HG02973 (cell line): ENCODE results near the gene SCRN1.

Experiments used
- ATAC-seq: cut with Tn5 transposase; IDR thresholded peaks from one replicate; pipeline ENCODE4 v1.9.1; 2021; ENCODE audit warnings: moderate library complexity; ENCODE audit not compliant: unreplicated experiment

SCRN1 gene

DNA sequence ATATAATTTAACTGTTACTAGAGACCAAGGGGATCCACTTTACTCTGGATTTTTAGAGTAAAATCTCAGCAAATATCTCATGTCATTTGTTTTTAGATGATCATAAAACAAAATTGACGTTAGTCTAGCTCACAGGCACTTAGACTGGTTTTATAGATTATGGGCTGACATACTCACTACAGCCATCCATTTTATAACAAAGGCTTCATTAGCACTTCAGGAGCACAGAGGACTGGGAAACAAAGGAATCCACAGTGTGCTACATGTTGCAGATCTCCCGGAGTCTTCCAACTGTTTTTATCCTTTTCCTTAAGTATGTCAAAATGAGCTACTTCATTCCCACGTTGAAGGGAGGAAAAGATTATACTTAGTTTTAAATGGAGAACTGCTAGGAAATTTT is 15.9 kb upstream of the SCRN1 start:
- ATAC-seq: no peak

DNA sequence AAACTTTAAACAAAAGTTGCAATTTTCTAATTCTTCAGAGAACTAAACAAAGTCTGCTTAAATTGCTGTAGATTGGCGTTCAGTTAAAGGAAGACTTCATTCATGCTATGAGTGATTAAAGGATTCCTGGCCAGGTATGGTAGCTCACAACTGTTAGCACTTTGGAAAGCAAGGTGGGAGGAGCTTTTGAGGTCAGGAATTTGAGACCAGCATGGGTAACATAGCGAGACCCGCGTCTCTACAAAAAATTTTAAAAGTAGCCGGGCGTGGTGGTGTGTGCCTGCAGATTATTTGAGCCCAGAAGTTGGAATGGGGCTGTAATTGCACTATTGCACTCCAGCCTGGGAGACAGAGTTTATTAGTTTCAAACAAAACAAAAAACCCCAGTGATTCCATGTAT is 13.5 kb upstream of the SCRN1 start:
- ATAC-seq: no peak

DNA sequence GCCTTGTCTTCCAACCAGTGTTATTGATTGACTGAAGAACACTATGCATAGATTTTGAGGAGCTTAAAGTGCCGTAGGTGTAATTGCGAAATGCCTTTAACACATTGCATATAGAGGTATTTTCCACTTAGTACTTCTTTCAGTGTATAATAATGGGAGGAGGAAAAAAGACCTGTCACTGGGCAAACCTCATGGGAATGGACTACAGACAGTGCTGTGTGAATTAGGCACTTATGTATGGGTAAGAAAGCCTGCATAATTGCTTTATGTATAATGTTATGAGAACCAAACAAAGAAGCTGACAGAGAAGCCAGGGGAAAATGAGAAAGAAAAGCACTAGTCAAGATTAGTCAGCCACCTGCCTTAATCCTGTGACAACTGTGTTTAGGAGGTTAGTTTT is 12.4 kb upstream of the SCRN1 start:
- no peak for ATAC-seq

DNA sequence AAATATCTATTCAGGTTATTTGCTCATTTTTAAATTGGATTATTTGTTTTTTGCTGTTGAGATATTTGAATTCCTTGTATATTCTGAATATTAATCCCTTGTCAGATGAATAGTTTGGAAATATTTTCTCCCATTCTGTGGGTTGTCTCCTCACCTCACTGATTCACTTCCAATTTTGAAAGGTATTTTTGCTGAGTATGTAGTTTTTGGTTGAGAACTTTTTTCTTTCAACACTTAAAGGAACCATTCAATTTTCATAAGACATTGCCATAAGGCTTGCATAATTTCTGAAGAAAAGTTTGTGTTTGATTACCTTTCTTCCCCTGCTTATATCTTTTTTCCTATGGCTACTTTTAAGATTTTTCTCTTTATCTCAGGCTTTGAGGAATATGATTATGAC is 8.9 kb upstream of the SCRN1 start:
- no peak for ATAC-seq

DNA sequence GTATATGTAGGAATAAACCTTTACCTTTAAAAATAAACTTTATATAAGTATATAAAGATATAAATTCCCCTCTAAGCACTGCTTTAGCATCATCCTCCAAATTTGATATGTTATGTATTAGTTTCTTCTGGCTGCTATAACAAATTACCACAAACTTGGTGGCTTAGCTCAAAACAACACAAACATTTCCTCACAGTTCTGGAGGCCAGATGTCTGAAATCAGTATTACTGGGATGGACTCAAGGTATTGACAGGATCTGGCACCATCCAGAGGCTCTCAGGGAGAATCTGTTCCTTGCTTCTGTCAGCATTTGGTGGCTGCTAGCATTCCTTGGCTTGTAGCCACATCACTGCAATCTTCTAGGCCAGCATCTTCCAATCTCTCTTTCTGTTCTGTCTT is 6.7 kb upstream of the SCRN1 start:
- ATAC-seq: no peak

DNA sequence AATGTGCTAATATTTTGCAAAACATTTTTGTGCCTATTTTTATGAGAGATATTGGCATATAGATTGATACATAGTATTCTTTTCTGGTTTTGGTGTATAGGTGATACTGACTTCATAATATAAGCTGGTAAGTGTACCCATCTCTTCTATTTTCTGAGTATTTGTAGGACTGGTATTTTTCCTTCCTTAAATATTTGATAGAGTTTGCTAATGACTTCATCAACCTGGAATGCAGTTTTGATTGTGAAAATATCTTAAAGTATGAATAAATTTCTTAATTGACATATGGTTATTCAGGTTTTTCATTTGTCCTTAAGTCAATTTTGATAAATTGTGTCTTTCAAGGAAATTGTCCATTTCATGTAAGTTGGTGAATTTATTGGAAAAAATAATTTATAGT is 6.1 kb upstream of the SCRN1 start:
- ATAC-seq: no peak

DNA sequence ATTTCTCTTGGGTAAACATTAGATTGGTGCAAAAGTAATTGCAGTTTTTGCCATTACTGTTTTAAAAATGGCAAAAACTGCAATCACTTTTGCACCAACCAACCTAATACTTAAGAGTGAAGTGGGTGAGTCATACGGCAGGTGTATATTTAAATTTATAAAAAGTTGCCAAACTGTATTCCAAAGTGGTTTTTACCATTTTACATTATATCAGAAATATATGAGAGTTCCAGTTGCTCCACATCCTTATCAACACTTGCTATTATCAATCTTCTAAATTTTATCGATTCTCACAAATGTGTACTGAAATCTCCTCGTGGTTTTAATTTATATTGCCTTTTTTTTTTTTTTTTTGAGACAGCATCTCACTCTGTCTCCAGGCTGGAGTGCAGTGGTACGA is 3.5 kb upstream of the SCRN1 start:
- no peak for ATAC-seq

DNA sequence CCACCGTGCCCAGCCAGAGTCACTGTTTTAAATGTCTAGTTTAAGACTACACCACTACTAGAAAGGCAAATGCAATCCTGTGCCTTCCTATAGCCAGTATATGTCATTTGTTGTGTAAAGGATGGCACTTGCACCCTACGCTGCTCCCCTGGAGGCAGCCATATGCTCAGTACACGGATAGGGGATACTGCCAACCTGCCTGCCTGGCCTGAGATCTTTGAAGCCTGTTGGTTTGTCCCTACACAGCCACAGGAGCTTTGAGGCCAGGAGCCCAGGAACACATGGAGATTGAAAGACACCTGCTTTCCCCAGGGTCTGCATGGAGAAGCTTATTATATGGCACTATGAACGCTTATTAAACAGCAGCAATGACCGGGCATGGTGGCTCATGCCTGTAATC is 2.3 kb upstream of the SCRN1 start:
- ATAC-seq: no peak

DNA sequence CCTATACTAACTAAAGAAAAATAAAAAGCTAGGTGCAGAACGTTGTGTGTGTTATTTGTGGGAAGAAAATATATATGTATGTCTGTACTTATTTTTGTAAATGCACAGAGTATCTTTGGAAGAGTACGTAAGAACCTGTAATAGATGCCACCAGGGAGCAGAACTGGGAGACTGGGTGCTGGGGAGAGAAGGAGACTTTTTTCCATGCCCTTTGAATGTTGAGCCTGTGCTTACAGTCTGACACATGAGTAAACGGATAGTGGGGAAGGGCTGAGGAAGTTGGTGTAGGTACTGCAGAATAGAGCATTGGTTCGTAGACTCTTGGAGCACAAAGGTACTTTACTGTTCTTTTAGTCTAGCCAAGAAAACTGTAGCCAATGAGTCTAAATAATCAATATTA is 1.3 kb upstream of the SCRN1 start:
- ATAC-seq: no peak

DNA sequence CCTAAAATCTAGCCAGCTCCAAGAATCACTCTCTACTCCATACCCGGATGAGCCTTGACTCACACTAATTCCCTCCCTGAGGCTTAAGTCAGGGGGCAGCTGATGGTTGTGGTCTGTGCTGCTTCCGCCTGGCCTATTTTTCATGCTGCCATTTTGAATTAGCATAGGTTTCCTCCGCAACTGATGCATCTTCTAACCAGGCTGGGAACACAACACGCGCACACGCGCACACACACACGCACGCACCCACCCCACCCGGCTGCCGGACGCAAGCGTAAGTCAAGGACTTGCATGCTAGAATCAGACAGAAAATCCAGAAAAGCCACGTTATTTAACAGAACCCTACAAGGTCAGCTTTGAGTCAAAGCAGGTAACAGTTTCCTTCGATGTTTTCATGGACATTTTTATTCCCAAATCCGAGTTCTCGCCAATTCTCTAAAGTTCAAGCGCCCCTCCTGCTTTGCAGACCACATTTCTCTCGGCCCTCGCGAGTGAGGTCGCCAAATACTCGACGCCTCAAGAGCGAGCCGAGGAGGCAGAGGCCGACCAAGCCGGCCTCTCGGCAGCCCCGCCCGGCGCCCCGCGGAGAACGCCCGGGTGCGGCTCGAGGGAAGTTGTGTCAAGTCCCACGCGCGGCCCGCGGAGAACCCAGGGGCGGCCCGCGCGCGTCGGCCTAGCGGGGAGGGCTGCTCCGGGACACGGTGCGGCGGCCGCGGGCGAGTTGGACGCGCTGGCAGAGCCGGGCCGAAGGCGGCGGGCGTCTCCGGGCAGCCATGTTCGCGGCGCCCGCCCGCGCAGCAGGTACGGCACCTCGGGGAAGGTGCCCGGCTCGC is 961 bp downstream of the SCRN1 start:
- ATAC-seq: peak; percentile 22

DNA sequence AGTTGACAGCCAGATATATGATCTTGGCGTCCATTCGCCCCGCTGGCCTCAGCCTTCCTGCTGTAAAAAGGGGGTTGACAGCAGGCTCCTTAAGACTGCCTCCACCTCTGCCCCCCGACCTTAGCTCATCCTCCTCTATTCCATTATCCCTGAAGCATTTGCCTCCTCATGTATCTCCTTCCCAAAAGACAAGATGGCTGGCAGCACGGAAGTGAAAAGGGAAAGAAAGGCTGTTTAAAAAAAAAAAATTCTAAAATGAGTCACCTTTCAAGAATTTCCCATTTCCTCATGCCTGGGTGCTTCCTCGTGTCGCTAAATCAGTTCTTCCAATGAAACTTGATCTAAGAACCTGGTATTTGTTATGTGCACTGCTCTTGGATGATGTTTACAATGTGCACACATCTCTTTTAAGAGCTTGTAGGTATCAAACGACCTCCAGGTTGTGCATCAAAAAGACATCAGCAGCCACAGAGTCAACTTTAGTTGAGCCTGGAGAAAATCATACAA is 1.7 kb downstream of the SCRN1 start:
- ATAC-seq: no peak

DNA sequence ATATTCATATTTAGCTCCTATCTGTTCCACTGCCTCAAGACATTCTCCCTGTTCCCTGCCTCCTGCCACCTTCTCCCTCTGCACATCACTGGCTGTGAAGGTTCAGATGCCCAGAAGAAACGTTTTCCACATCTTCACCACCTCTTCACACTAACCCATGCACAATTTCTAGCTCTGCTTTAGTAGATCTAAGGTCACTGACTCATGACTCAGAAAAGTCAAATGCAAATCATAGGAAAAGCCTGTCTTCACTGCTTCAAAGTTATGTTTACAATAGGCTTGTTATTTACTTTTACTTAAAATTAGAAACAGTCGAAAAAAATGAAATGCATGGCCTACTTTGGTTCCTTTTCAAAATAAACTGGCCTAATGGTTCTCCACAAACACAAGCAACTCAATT is 2.5 kb downstream of the SCRN1 start:
- ATAC-seq: no peak

DNA sequence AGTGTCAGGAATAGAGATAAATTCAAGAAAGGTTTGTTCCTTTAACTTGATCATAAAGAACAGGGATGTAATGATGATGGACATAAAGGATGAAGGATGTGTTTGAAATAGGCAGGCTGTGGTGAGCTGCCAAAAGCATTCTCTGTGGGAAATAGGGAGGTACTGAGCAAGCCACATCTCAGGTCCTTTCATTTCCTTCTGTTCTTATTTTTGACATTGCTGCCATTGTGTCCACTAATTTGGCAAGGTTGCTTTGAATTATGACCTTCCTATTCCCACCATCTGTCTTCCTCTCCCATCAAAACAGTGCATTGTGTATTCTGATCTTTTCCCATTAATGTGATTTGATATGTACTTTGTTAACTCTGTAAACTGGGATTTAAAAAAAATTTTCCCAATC is 9.4 kb downstream of the SCRN1 start:
- ATAC-seq: no peak

DNA sequence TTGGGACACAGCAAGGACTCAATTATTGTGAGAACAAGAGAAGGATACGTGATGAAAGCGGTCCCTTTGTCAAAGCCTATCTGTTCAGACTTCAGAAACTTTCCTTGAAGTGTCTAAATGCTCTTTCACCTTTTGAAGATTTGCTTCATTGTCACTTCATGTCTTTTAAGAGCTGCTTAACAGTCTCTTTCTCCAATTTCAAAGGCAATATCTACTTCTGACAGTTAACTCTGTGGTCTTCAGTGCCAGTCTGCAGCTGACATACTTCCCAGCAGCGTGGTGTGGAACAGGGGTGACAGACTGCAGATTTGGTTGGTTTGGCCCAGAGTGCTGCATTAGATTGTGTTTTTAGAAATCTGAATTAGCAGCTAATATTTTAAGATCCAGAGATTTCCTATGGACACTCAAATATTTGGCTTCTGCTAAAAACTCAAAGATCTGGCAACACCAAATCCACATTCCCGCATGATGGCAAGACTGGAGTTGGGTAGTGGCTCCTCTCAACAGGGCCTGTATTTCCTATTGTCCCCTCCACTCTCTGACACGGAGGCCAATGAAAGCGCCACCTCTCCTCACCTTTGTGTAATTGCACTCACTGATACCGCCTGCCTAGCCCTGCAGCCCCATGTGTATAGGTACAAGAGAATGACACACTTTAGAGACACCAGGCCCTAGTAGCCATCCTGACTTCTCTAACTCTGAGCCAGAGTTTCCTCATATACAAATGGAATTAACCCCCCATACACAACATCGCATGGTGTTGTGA is 11.5 kb downstream of the SCRN1 start:
- no peak for ATAC-seq

DNA sequence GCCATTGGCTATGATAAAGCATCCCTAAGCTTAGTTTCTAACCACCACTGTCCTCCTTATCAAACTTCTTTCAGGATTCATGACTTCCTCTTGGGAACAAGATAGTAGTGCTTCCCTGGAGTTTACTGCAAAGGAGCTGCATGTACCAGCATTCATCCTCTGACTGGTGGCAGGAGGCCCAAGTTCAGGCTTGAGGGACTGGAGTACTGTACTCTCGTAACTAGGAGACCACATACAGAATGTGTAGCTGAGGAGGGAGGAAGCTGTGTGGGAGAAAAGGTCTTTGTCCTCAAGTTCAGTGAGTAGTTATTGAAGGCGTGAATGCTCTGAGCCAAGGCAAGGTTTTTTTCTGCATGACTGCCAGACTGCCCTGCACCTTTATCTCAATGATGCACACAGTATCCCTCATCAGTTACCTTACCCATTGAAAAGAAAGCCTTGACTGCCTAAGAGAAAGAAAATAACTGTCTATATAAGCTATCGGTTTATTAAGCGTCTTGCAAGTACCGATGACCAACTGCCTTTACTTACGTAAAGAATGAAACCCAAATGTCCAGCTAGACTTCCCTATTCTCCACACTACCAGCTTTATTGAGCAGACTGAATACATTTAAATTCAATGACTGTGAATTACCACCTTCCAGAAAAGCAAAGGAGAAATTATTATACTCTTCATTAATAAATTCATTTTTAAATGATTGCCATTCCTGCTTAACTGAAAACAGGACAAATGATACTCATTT is 12.8 kb downstream of the SCRN1 start:
- ATAC-seq: no peak

DNA sequence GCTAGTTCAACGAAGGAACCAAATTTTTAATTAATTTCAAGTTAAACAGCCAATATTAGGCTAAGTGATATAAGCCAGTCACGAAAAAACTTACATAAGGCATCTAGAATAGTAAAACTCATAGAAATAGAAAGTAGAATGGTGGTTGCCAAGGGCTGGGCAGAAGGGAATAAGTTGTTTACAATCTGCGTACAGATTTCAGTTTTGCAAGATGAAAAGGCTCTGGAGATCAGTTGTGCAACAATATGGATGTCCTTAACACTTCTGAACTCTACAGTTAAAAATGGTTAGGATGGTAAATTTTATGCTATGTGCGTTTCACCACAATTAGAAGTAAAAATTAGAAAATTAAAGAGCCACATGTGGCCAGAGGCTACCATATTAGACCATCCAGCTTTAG is 13.3 kb downstream of the SCRN1 start:
- ATAC-seq: no peak

DNA sequence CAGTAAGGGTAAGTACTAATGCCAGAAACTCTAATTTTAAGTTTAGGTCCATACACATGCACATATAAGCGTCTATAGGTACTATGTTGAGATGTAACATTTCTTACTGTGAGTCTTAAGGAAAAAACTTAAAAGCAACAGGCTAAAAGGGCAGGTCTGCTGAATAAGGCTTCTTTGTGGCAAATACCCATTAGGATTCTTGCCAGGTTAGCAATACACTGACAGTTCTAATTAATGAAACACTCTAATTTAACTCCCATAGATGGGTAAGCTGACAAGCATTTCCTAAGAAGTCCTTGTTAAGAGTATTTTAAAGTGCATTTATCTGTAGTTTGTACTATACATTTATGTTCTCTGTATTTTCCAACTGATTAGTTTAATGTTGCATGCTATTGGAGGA is 14.0 kb downstream of the SCRN1 start:
- no peak for ATAC-seq

DNA sequence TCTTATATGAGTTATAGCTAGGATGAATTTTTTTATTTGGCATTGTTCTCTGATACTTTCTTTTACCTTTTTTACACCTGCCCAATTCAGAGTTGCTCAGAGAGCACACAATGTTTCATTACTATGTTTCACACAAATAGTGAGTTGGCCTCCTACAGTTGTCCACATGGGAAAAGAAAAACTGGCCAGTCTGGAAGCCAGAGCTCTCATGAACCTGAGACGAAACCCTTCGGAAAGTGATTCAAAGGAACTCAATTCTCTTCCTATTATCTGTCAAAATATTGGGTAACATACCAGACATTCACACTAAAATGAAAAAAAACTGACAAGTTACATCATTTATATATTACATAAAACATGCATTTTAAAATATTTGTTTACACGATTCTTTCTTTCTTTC is 15.3 kb downstream of the SCRN1 start:
- no peak for ATAC-seq

DNA sequence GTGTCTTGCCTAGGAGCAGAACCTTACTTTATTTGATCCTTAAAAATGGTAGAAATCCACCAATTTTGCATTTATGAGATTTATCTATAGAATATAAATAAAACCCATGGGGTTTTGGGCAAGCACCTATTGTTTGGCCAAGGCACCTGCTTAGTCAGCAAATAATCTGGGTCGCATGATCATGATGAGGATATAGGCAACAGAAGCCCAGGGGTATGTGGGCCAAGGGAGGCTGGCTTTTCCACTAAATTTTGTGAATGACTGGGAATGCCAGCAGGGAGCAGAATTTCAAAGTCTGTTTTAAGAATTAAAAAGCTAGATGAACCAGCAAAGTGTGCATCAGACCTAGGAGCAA is 17.3 kb downstream of the SCRN1 start:
- no peak for ATAC-seq

DNA sequence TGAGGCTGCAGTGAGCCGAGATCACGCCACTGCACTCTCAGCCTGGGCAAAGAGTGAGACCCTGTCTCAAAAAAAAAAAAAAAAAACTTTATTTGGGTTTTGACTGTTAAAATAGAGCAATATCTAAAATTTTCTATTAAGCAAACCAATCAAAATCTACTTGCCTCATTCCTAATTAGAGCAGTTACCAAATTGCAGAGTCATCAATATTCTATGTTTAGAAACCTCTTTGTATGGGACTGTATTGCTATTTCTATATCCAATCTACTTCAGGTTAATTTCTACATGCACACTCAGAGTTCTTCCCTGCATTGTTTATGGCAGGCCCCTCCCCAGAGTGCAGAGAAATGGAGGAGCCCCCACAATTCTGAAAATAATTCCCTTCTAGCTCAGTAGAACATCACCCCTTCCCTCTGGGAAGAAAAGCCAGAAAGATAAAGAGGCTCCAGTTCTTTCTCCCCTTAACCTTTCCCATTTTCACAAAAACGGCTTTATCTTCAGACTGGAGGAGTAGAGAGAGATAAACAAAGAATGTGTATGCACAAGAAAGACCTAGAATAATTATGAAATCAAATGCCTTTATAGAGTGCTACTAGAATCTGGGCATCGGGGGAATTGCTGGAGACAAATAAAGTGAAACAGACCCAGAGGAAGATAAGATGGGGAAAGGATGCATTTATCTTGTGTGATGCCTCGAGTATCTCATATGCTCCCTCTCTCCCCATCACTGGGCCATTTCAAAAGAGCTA is 17.9 kb downstream of the SCRN1 start:
- ATAC-seq: no peak

DNA sequence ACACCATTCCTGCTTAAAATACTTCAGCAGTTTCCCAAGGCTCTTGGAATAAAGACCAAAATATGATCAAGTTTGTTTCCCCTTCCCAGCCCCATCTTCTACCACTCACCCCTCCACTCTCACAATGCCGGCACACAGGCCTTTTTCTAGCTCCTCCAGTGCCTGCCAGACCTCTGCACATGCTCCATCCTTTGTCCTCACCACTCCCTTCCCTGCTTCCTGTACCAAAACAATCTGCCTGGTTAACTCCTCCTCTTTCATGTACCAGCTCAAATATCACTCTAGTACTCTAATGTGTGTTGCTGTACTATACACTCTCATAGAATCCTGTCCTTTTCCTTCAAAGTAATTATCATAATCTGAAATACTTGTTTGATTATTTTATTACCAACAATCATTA is 19.4 kb downstream of the SCRN1 start:
- no peak for ATAC-seq
